ENCODE data around the gene MAMDC2.
A peak's percentile ranks its signal among the peaks of the same experiment; 100 is the strongest.

Gene MAMDC2

DNA sequence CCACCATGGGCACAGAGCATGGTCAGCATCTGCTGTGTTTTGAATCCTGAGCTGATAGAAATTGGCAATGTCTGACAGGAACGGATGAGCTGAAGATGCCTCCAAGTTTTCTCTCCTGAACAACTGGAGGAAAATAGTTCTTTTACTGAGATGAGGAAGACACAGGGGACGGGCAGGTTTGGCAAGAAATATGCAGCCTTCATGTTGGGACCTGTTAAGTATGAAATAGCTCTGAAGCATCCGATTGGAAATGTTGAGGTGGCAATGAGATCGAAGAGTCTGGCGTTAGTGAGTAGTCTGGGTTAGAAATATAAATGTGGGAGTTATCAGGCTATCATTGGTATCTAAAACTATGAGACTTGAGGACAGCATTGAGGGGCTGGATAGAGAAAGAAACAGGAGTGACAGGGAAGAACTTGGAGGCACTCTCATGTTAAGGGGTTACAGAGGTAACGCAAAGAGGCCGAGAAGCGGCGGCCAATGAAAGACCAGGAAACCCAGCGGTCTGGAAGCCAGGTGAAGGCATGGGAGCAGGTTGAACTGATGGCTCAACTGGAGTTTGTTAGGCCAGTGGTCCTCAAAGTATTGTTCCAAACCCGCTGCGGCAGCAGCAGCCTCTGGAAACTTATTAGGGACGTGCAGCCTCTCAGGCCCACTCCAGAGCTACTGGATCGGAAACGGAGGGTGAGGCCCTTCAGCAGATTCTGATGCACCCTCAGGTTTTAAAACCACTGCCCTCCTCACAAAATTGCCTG is 1.0 kb upstream of the MAMDC2 start:
- no peaks in the 10 kb centered on the region for H3K9me3 ChIP-seq (ENCODE audit: low read depth, low read length)
- no peak overlapping the region for H3K4me3 ChIP-seq
- no peaks in the 10 kb centered on the region for H3K36me3 ChIP-seq (ENCODE audit: insufficient read depth, low read length)
- no peak overlapping the region for H3K27ac ChIP-seq
- H3K9ac ChIP-seq (ENCODE audit: insufficient read length): no peak overlapping the region
- DNase-seq (ENCODE audit: low read depth, low spot score): no peak
- TF ChIP-seq FOXP2 (optimal IDR thresholded peaks at IDR 0.05; ENCODE audit: control extremely low read depth, extremely low read length, insufficient read depth): no peak
- no peak for TF ChIP-seq EZH2 (IDR thresholded peaks at IDR 0.05)
- TF ChIP-seq POLR2AphosphoS5 (IDR thresholded peaks at IDR 0.05; ENCODE audit: borderline replicate concordance, low read depth, low read length): no peak

- TF ChIP-seq EZH2 (IDR thresholded peaks at IDR 0.05) (no peak), POLR2AphosphoS5 (IDR thresholded peaks at IDR 0.05; ENCODE audit: borderline replicate concordance, low read depth, low read length) (no peak), FOXP2 (optimal IDR thresholded peaks at IDR 0.05; ENCODE audit: control extremely low read depth, extremely low read length, insufficient read depth) (no peak)
- Histone ChIP-seq H3K4me3 (no peak overlapping the region), H3K36me3 (ENCODE audit: insufficient read depth, low read length) (no peaks in the 10 kb centered on the region), H3K9me3 (ENCODE audit: low read depth, low read length) (no peaks in the 10 kb centered on the region), H3K27ac (no peak overlapping the region), H3K9ac (ENCODE audit: insufficient read length) (no peak overlapping the region)
- DNase-seq (ENCODE audit: low read depth, low spot score): no peak
Observed at GRCh38 chr9:70043285-70043684, 363 bp upstream of the MAMDC2 start.

DNA sequence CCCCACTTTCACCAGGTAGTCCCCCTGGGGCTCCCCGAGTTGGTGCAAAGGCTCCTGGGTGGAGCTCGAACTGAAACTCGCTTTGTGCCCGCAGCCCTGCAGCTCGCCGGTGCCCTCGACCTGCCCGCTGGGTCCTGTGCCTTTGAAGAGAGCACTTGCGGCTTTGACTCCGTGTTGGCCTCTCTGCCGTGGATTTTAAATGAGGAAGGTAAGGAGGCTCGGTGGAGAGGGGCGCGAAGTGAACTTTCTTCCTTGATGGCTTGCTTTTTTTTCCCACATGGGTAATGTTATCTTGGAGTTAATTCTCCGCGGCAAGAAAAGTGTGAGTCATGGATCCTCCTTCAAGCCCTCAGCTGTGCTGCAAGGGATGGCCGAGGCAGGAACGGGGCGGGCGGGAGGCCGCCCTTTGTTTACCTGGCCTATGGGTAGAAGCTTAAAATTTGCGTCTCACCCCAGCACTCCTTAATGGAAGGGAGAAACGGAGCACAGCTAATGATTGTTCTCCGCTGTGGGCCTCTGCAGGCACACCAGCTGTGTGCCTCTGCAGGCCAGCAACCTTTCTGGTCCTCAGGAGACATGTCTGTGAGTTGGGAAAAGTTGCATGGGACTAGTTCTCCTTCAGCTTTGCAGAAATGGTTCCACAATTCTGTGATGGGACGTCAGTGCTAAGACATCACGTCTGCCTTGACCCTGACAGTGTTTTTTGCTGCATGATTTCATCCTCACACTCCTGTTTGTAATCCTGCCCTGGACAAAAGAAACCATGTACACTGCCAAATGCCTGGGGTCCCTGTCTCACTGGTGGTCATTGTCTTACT is 1.1 kb downstream of the MAMDC2 start:
- no peak overlapping the region for H3K27ac ChIP-seq
- no peak for DNase-seq (ENCODE audit: low read depth, low spot score)
- H3K9ac ChIP-seq (ENCODE audit: insufficient read length): no peak overlapping the region
- no peak overlapping the region for H3K4me3 ChIP-seq
- no peaks in the 10 kb centered on the region for H3K9me3 ChIP-seq (ENCODE audit: low read depth, low read length)
- peak; percentile 63 for TF ChIP-seq EZH2 (IDR thresholded peaks at IDR 0.05)
- TF ChIP-seq FOXP2 (optimal IDR thresholded peaks at IDR 0.05; ENCODE audit: control extremely low read depth, extremely low read length, insufficient read depth): no peak
- H3K36me3 ChIP-seq (ENCODE audit: insufficient read depth, low read length): no peaks in the 10 kb centered on the region

- Histone ChIP-seq H3K27ac (no peak overlapping the region), H3K4me3 (no peak overlapping the region), H3K36me3 (ENCODE audit: insufficient read depth, low read length) (no peaks in the 10 kb centered on the region), H3K9ac (ENCODE audit: insufficient read length) (no peak overlapping the region), H3K9me3 (ENCODE audit: low read depth, low read length) (no peaks in the 10 kb centered on the region)
- DNase-seq (ENCODE audit: low read depth, low spot score): no peak
- TF ChIP-seq EZH2 (IDR thresholded peaks at IDR 0.05): no peak
- no peak for TF ChIP-seq FOXP2 (optimal IDR thresholded peaks at IDR 0.05; ENCODE audit: control extremely low read depth, extremely low read length, insufficient read depth)
- TF ChIP-seq POLR2AphosphoS5 (IDR thresholded peaks at IDR 0.05; ENCODE audit: borderline replicate concordance, low read depth, low read length): no peak
Observed at GRCh38 chr9:70045452-70045851, 1.8 kb downstream of the MAMDC2 start.

DNA sequence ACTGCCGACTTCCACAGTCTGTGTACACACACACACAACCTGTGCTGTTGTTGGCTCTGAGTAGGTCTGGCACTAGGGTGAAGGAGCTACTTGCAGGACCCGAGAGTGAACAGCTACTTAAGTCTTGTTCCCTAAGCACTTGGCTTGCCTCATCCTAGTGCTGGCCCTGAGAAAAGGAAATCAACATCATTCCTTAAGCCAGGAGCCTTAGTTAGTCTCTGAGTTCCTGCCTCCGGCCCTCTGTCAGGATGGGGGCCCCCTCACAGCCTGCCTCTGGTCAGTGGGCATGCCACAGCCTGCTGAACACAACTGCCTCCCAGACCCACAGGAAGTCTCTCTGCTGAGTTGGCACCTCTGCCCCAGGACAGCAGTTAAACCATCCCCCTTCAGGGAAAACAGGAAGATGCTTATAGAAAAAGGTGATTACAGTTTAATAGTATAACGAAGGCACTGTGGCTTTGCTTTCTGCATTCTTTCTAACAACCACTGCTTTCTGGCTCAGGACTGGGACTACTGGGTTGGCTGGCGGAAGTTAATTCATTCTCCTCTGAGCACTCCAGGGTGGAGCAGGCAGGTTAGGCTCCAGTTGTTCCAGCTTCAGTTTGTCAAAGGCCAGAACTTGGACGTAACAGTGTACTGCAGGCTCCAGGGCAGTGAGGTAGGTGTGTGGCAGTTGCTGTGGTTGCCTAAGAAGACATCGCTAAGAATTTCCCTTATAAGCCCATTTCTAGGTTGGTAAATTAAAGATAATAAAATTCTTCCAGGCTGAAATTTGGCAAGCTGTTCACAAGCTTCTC is 2.8 kb downstream of the MAMDC2 start:
- Histone ChIP-seq H3K4me3 (no peak overlapping the region), H3K9ac (ENCODE audit: insufficient read length) (no peak overlapping the region), H3K27ac (no peak overlapping the region), H3K36me3 (ENCODE audit: insufficient read depth, low read length) (no peaks in the 10 kb centered on the region), H3K9me3 (ENCODE audit: low read depth, low read length) (no peaks in the 10 kb centered on the region)
- no peak for TF ChIP-seq FOXP2 (optimal IDR thresholded peaks at IDR 0.05; ENCODE audit: control extremely low read depth, extremely low read length, insufficient read depth)
- TF ChIP-seq EZH2 (IDR thresholded peaks at IDR 0.05): no peak
- no peak for TF ChIP-seq POLR2AphosphoS5 (IDR thresholded peaks at IDR 0.05; ENCODE audit: borderline replicate concordance, low read depth, low read length)
- no peak for DNase-seq (ENCODE audit: low read depth, low spot score)

DNA sequence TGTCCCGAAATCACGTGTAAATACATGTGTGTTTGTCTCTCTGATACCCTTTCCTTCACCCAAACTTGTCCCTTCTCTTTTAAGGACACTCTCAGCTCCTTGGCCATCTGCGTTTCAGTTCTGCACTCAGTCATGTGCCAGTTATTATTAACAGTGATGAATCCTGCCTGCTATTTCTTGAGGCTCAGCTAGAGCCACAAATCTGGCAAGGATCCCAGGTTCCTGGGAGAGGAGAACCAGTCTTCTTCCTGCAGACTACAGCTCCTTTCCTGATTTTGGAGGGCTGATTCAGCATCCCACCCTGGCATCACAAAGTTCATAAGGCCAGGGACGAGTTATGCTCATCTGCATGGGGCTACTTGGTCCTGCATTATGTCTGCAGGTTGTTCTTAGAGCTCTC is 5.6 kb downstream of the MAMDC2 start:
- Histone ChIP-seq H3K27ac (no peak overlapping the region), H3K36me3 (ENCODE audit: insufficient read depth, low read length) (no peaks in the 10 kb centered on the region), H3K4me3 (no peak overlapping the region), H3K9ac (ENCODE audit: insufficient read length) (no peak overlapping the region), H3K9me3 (ENCODE audit: low read depth, low read length) (no peaks in the 10 kb centered on the region)
- no peak for TF ChIP-seq EZH2 (IDR thresholded peaks at IDR 0.05)
- TF ChIP-seq POLR2AphosphoS5 (IDR thresholded peaks at IDR 0.05; ENCODE audit: borderline replicate concordance, low read depth, low read length): no peak
- no peak for TF ChIP-seq FOXP2 (optimal IDR thresholded peaks at IDR 0.05; ENCODE audit: control extremely low read depth, extremely low read length, insufficient read depth)
- DNase-seq (ENCODE audit: low read depth, low spot score): no peak

- H3K36me3 ChIP-seq (ENCODE audit: insufficient read depth, low read length): no peaks in the 10 kb centered on the region
- no peak for DNase-seq (ENCODE audit: low read depth, low spot score)
- no peak overlapping the region for H3K4me3 ChIP-seq
- no peaks in the 10 kb centered on the region for H3K9me3 ChIP-seq (ENCODE audit: low read depth, low read length)
- TF ChIP-seq FOXP2 (optimal IDR thresholded peaks at IDR 0.05; ENCODE audit: control extremely low read depth, extremely low read length, insufficient read depth): no peak
- no peak overlapping the region for H3K27ac ChIP-seq
- H3K9ac ChIP-seq (ENCODE audit: insufficient read length): no peak overlapping the region
Observed at GRCh38 chr9:70049672-70050271, 6.1 kb downstream of the MAMDC2 start.

DNA sequence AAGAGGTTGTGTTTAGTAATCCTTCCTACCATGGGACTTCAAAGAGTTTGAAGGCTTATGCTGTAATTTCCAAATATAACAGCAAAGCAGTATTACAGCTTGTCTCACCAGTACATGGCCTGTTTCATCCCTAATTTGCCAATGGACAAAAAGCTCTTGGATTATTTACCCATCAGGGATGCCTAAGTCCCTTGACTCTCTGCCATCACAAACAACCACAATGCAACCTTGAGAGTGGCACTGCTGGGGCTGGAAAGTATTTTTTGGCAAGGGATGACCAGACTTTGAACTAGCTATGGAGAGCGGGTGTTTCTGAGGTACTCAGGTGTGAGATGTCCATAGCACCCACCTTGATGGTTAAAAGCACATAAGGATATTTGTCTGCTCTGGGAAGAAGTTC is 9.1 kb downstream of the MAMDC2 start:
- no peak for TF ChIP-seq EZH2 (IDR thresholded peaks at IDR 0.05)
- TF ChIP-seq FOXP2 (optimal IDR thresholded peaks at IDR 0.05; ENCODE audit: control extremely low read depth, extremely low read length, insufficient read depth): no peak
- no peak for TF ChIP-seq POLR2AphosphoS5 (IDR thresholded peaks at IDR 0.05; ENCODE audit: borderline replicate concordance, low read depth, low read length)
- Histone ChIP-seq H3K9ac (ENCODE audit: insufficient read length) (no peak overlapping the region), H3K27ac (no peak overlapping the region), H3K9me3 (ENCODE audit: low read depth, low read length) (no peaks in the 10 kb centered on the region), H3K36me3 (ENCODE audit: insufficient read depth, low read length) (no peaks in the 10 kb centered on the region), H3K4me3 (no peak overlapping the region)
- no peak for DNase-seq (ENCODE audit: low read depth, low spot score)

Measured in SK-N-MC (cell line).